Activated T-cell treated with anti-CD3 and anti-CD28 coated beads, Interleukin-2, amount 50 U/mL, for 48 hours (primary cell): ENCODE measurements around the gene COX8C.
"Not testable (repeated sequence)": the region's sequence is repeated elsewhere in the genome, so short reads cannot be mapped to it uniquely, and the experiment has no call there.

Experiments
- DNase-seq, 2 experiments: peaks; one replicate each; pipeline ENCODE4 v3.0.0-alpha.2; 2020

Gene COX8C

DNA sequence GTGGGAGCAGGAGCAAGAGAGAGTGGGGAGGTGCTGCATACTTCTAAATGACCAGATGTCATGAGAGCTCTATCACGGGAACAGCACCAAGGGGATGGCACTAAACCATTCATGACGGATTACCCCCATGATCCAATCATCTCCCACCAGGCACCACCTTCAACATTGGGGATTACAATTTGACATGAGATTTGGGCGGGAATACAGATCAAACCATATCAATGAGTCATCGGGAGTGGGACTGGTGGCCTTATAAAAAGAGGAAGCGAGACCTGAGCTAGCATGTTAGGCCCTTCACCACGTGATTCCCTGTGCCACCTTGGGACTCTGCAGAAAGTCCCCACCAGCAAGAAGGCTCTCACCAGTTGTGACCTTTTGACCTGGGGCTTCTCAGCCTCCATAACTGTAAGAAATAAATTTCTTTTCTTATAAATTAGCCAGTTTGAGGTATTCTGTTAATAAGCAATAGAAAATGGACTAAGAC is 28.7 kb downstream of the COX8C start:
- DNase-seq, result no peak

DNA sequence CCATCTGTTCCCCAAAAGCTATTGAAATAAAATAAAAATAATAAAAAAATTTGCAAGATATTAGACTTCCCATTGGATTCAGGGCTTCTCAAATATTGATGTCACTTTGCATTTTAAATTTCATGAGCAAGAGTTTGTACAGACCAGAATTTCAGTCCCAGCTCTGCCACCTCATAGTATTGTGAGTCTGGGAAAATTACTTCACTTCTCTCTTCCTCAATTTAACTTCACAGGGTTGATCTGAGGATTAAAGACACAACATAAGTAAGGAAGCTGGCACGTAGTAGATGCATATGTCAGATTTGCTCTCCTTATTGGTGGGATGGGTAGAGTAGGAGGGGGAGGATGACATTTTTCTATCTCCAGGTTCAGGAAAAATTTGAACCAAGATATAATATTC is 32.8 kb downstream of the COX8C start:
- no peak for DNase-seq

DNA sequence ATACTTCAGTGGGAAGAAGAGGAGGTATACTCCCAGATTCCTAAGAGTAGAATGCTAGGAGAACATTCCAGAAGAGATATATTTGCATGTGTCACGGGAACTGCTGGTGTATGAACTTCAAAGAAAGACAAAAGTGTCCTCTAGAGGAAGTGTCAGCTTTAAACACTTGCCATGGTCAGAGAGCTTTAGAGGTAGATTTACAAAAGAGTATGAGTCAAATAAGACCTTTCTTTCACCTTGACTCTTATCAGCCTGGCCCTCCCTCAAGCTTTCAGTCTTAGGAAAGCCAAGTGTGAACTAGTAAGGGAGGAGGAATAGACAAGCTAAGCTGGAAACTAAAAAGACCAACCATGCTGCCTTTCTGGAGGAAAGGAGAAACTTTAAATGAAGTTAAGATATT is 34.7 kb downstream of the COX8C start:
- DNase-seq, result no peak

DNA sequence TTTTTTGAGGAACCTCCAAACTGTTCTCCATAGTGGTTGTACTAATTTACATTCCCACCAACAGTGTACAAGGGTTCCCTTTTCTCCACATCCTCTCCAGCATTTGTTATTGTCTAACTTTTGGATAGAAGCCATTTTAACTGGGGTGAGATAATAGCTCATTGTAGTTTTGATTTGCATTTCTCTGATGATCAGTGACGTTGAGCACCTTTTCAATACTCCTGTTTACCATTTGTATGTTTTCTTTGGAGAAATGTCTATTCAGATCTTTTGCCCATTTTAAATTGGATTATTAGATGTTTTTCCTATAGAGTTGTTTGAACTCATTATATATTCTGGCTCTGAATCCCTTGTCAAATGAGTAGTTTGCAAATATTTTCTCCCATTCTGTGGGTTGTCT is 37.3 kb downstream of the COX8C start:
- DNase-seq, result not testable (repeated sequence)

DNA sequence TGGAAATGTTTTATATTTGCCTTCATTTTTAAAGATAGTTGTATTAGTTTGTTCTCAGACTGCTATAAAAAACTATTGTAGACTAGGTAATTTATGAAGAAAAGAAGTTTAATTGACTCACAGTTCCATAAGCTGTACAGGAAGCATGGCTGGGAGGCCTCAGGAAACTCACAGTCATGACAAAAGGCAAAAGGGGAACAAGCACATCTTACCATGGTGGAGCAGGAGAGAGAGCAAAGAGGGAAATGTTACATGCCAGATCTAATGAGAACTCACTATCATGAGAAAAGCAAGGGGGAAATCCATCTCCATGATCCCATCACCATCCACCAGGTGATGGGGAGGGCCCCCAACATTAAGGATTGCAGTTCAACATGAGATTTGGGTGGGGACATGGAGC is 48.2 kb downstream of the COX8C start:
- DNase-seq, result no peak

DNA sequence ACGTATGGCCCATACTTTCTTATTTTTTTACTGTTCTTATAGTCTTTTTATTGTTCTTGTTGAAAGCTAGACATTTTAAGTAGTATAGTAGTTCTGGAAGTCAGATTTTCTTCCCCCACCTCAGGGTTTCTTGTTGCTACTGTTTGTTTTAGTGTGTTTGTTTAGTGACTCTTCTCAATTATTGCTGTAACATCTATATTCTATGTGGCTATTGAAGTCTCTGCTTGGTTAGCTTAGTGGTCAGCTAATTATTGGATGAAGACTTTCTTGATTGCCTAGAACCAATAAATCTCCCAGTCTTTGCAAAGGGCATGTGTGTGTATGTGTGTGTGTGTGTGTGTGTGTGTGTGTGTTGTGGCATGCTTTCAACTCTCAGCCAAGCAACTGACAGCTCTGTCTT is 49.5 kb downstream of the COX8C start:
- no peak for DNase-seq
